Suprapubic skin (tissue), 3 donors: ENCODE data around the gene GPSM1.

Experiments used
- CTCF ChIP-seq, 2 donors: fragments of 200-600 bp in 1 of 2; fragments of 450-650 bp in 1 of 2; sonication (generic) in 1 of 2; IDR thresholded peaks; one replicate each; pipeline ENCODE4 v1.5.1; 2016 to 2019; ENCODE audit warnings: antibody characterized with exemption in 2 of 2, mild to moderate bottlenecking in 1 of 2, moderate library complexity in 1 of 2
- EP300 ChIP-seq: sonication (generic); formaldehyde crosslinking; IDR thresholded peaks from one replicate; pipeline ENCODE4 v1.6.1; 2017; ENCODE audit warnings: antibody characterized with exemption

GRCh38 chr9:136311051-136312008 lies 16.0 kb upstream of the GPSM1 start:
- TF ChIP-seq CTCF (IDR thresholded peaks at IDR 0.05) (no peak), EP300 (no peak)
